Hematopoietic multipotent progenitor cell treated with erythropoietin and hydrocortisone succinate and interleukin-3 and kit ligand, for 8 days (in vitro differentiated cells): ENCODE data around the gene SRRM3.
"Not testable (repeated sequence)": the region's sequence is repeated elsewhere in the genome, so short reads cannot be mapped to it uniquely, and the experiment has no call there.

Source experiments
- DNase-seq: peaks from one replicate; pipeline ENCODE4 v3.0.0-alpha.2; 2015

The SRRM3 gene

GRCh38 chr7:76317782-76318487, 116.2 kb downstream of the SRRM3 start:
- DNase-seq, result peak; percentile 98

GRCh38 chr7:76318488-76319353, 117.0 kb downstream of the SRRM3 start:
- DNase-seq, result peak; percentile 95

GRCh38 chr7:76325092-76325491, 123.4 kb downstream of the SRRM3 start:
- no peak for DNase-seq

- no peak for DNase-seq
These were observed 124.1 kb downstream of the SRRM3 start for GRCh38 chr7:76325811-76326210.

- DNase-seq, result no peak
These were observed 125.0 kb downstream of the SRRM3 start for GRCh38 chr7:76326646-76327233.

- peak; percentile 78 for DNase-seq
These were observed 125.9 kb downstream of the SRRM3 start for GRCh38 chr7:76327610-76328009.

- DNase-seq, result peak; percentile 40
These were observed 126.7 kb downstream of the SRRM3 start for GRCh38 chr7:76328389-76328788.

GRCh38 chr7:76329479-76329878, 127.8 kb downstream of the SRRM3 start:
- no peak for DNase-seq

- DNase-seq, result no peak
These were observed 128.6 kb downstream of the SRRM3 start for GRCh38 chr7:76330261-76330660.

- DNase-seq, result no peak
These were observed 129.0 kb downstream of the SRRM3 start for GRCh38 chr7:76330673-76331072.

GRCh38 chr7:76332078-76332477, 130.4 kb downstream of the SRRM3 start:
- DNase-seq, result no peak

- DNase-seq, result no peak
These were observed 131.9 kb downstream of the SRRM3 start for GRCh38 chr7:76333511-76334101.

GRCh38 chr7:76334320-76334967, 132.7 kb downstream of the SRRM3 start:
- no peak for DNase-seq

- DNase-seq, result not testable (repeated sequence)
These were observed 133.7 kb downstream of the SRRM3 start for GRCh38 chr7:76335417-76335816.

GRCh38 chr7:76336094-76336493, 134.4 kb downstream of the SRRM3 start:
- DNase-seq, result no peak
